ENCODE results near the gene OR2K2. TPM values are rescaled to one million over a fixed set of nuclear protein-coding genes. Genes with fewer than 3 reads are reported as not detected.
"Not testable (repeated sequence)": the region's sequence is repeated elsewhere in the genome, so short reads cannot be mapped to it uniquely, and the experiment has no call there.

Gene OR2K2
- total RNA-seq, 1 donor from 2014 or later = not detected

DNA sequence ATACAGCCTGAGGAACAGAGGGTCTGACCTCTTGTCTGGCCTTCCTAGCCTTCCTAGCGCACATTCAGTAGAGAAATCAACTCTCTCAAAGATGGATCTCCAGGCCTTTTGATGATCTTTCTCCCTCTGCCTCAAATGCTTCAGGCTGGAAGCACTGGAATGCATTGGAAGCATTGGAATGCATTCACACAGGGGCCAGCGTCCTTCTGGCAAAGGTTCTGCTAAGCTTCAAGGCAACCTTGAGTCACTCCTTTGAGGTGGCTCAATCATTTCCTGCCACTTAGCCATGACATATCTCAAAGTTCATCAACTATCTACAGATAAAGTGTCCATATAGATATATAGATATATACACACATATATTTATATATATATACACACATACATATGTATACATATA, 42.9 kb downstream of the OR2K2 start:
- no peaks in the 10 kb centered on the region for H3K27me3 Mint-ChIP-seq (ENCODE audit: low read depth)
- no peaks in the 10 kb centered on the region for H3K36me3 Mint-ChIP-seq (ENCODE audit: low read depth)
- no peak overlapping the region for H3K4me3 Mint-ChIP-seq (ENCODE audit: low read depth)
- intact Hi-C loops (cut with micrococcal nuclease) = no loop called here
- no peak for DNase-seq (ENCODE audit: low spot score)
- no peaks in the 10 kb centered on the region for H3K9me3 Mint-ChIP-seq
- peaks cover 2% of the 10 kb centered on the region for H3K4me1 Mint-ChIP-seq (ENCODE audit: low read depth)
- no peak overlapping the region for H3K27ac Mint-ChIP-seq

DNA sequence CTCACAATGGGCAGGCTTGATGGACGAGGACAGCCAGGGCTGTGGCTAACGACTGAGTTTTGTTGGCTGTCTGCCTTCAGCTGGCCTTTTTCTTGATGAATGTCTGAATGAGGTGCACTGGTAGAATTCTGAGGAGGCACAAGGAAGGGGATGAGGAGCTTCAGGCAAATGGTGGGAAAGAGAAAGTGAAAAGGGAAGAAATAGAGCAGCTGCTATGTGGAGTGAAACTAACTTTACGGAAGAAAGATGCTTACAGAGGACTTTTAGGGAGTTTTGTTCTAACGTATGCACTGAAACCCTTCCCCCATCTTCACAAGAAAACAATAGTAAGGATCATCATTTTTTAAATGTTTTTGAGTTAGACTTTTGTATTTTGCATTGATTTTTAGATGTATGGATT, 45.3 kb downstream of the OR2K2 start:
- DNase-seq (ENCODE audit: low spot score) = no peak
- H3K4me3 Mint-ChIP-seq (ENCODE audit: low read depth) = no peak overlapping the region
- H3K27me3 Mint-ChIP-seq (ENCODE audit: low read depth) = no peaks in the 10 kb centered on the region
- intact Hi-C loops (cut with micrococcal nuclease) = no loop called here
- no peaks in the 10 kb centered on the region for H3K36me3 Mint-ChIP-seq (ENCODE audit: low read depth)
- H3K27ac Mint-ChIP-seq = no peak overlapping the region
- peaks cover 2% of the 10 kb centered on the region for H3K4me1 Mint-ChIP-seq (ENCODE audit: low read depth)
- H3K9me3 Mint-ChIP-seq = no peaks in the 10 kb centered on the region

- Mint-ChIP-seq H3K4me3 (ENCODE audit: low read depth) (no peak overlapping the region), H3K36me3 (ENCODE audit: low read depth) (no peaks in the 10 kb centered on the region), H3K27me3 (ENCODE audit: low read depth) (no peaks in the 10 kb centered on the region), H3K27ac (no peak overlapping the region), H3K4me1 (ENCODE audit: low read depth) (no peaks in the 10 kb centered on the region), H3K9me3 (no peaks in the 10 kb centered on the region)
- no peak for DNase-seq (ENCODE audit: low spot score)
- intact Hi-C loops (cut with micrococcal nuclease) = no loop called here
Measured at GRCh38 chr9:111282845-111283244, 47.2 kb downstream of the OR2K2 start.

GRCh38 chr9:111280795-111281194, 49.2 kb downstream of the OR2K2 start:
- H3K27ac Mint-ChIP-seq; H3K27me3 Mint-ChIP-seq (ENCODE audit: low read depth); intact Hi-C loops (cut with micrococcal nuclease); DNase-seq (ENCODE audit: low spot score); H3K36me3 Mint-ChIP-seq (ENCODE audit: low read depth); H3K4me1 Mint-ChIP-seq (ENCODE audit: low read depth); H3K9me3 Mint-ChIP-seq; H3K4me3 Mint-ChIP-seq (ENCODE audit: low read depth): not testable (repeated sequence)

Other genes starting within 250 kb of the OR2K2 start
- gene ECPAS, start 154.2 kb upstream of the OR2K2 start, total RNA-seq = 96.8 and 107 TPM in 2 replicates
- gene ZNF483, start 195.0 kb upstream of the OR2K2 start, total RNA-seq = 3.1 and 3.2 TPM in 2 replicates